K562 (cell line): ENCODE results near the gene SLC25A36.

Experiments
- AFF4 ChIP-seq: sonication (generic); formaldehyde crosslinking; IDR thresholded peaks from 2 replicates; pipeline ENCODE4 v1.8.0; 2023; ENCODE audit warnings: mild to moderate bottlenecking, missing genetic modification reagents
- CTCF ChIP-seq, 3 experiments: IDR thresholded peaks in 2 of 3; conservative IDR thresholded peaks in 1 of 3; 2 replicates each; pipeline ENCODE4 v1.5.1; 2011 to 2012; ENCODE audit warnings: low read length in 3 of 3, mild to moderate bottlenecking in 3 of 3, control low read depth in 2 of 3, improper control_type of control experiment in 1 of 3, inconsistent platforms in 1 of 3, low read depth in 1 of 3, mixed read lengths in 1 of 3, moderate library complexity in 1 of 3; ENCODE audit not compliant: insufficient read depth in 2 of 3
- ESRRA ChIP-seq: fragments of 450-650 bp; IDR thresholded peaks from 2 replicates; pipeline ENCODE4 v1.6.1; 2014; ENCODE audit warnings: low read depth, mild to moderate bottlenecking, moderate library complexity, borderline replicate concordance
- GABPA ChIP-seq: fragments of 200-800 bp; sonication (Bioruptor generic); conservative IDR thresholded peaks from 2 replicates; pipeline ENCODE4 v1.6.1; 2016; ENCODE audit warnings: low read depth, missing genetic modification characterization, missing compliant biosample characterization
- NKRF ChIP-seq: fragments of 450-650 bp; IDR thresholded peaks from 2 replicates; pipeline ENCODE4 v1.6.1; 2016; ENCODE audit warnings: borderline replicate concordance
- NR2C2 ChIP-seq, 2 experiments: fragments of 200-800 bp in 1 of 2; sonication (Bioruptor generic) in 1 of 2; sonication (generic) in 1 of 2; formaldehyde crosslinking in 1 of 2; IDR thresholded peaks; 2 replicates each; pipeline versions ENCODE4 v1.6.1 to v1.8.0; 2016 to 2022; ENCODE audit warnings: mild to moderate bottlenecking in 1 of 2, missing compliant biosample characterization in 1 of 2, missing genetic modification characterization in 1 of 2, missing genetic modification reagents in 1 of 2

- TF ChIP-seq ESRRA = no peak
- TF ChIP-seq NKRF = no peak
- TF ChIP-seq AFF4 (CRISPR knock-in tag) = no peak
- no peak for TF ChIP-seq GABPA (tag)
- TF ChIP-seq NR2C2 (CRISPR knock-in tag; IDR thresholded peaks at IDR 0.05) = no peak
- no peak for TF ChIP-seq NR2C2 (tag; IDR thresholded peaks at IDR 0.05)
- TF ChIP-seq CTCF (IDR thresholded peaks at IDR 0.05 in 2 of 3, conservative IDR thresholded peaks at IDR 0.05 in 1 of 3; ENCODE audit: insufficient read depth in 2 of 3, low read depth in 1 of 3, low read length in 3 of 3) = no peak
Measured at GRCh38 chr3:140906785-140907184, 34.9 kb upstream of the SLC25A36 start.
